NCI-H2196 (cell line): ENCODE data around the gene SHLD3.
"Not testable (repeated sequence)": the region's sequence is repeated elsewhere in the genome, so short reads cannot be mapped to it uniquely, and the experiment has no call there.

Experiments used
- DNase-seq: peaks from one replicate; lab custom pipeline; 2025; ENCODE audit not compliant: unreplicated experiment; lab: John Stamatoyannopoulos, UW

Gene SHLD3

DNA sequence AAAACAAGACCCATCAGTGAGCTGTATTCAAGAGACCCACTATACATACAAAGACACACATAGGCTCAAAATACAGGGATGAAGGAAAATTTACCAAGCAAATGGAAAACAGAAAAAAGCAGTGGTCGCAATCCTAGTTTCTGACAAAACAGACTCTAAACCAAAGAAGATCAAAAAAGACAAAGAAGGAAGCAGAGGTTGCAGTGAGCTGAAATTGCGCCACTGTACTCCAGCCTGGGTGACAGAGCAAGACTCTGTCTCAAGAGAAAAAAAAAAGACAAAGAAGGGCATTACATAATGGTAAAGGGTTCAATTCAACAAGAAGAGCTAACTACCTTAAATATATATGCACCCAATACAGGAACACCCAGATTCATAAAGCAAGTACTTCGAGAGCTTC, 51.2 kb downstream of the SHLD3 start:
- DNase-seq = not testable (repeated sequence)
